SU-DHL-6 (cell line): ENCODE measurements around the gene ISCA1.
"Not testable (repeated sequence)": the region's sequence is repeated elsewhere in the genome, so short reads cannot be mapped to it uniquely, and the experiment has no call there.

Experiments
- H2AFZ ChIP-seq: fragments of 200-600 bp; sonication (generic); 2 replicates; pipeline ENCODE4 v1.6.1; 2014; ENCODE audit warnings: low read depth, mild to moderate bottlenecking, moderate library complexity, mixed read lengths, antibody characterized with exemption, low read length; ENCODE audit not compliant: severe bottlenecking
- H3F3A ChIP-seq: fragments of 200-600 bp; shearing (Covaris generic); 2 replicates; pipeline ENCODE4 v1.6.0; 2016; ENCODE audit warnings: antibody characterized with exemption, mild to moderate bottlenecking; ENCODE audit not compliant: insufficient read depth
- H3K27ac ChIP-seq: fragments of 200-600 bp; sonication (generic); 2 replicates; pipeline ENCODE4 v1.5.1; 2016; ENCODE audit warnings: low read depth, mild to moderate bottlenecking, low read length, moderate library complexity, mixed read lengths
- H3K27me3 ChIP-seq: fragments of 200-600 bp; sonication (generic), shearing (Covaris generic); 2 replicates; pipeline ENCODE4 v1.6.0; 2014; ENCODE audit warnings: mild to moderate bottlenecking, low read length
- H3K36me3 ChIP-seq: fragments of 200-600 bp; sonication (generic); 2 replicates; pipeline ENCODE4 v1.6.1; 2014; ENCODE audit warnings: mild to moderate bottlenecking, low read length, mixed read lengths
- H3K4me2 ChIP-seq: fragments of 300-600, 200-600 bp; shearing (Covaris generic), sonication (generic); 2 replicates; pipeline ENCODE4 v1.6.0; 2014; ENCODE audit warnings: low read length, low read depth, mild to moderate bottlenecking; ENCODE audit not compliant: poor library complexity, severe bottlenecking
- H3K4me3 ChIP-seq: fragments of 200-600 bp; sonication (generic); 2 replicates; pipeline ENCODE4 v1.5.1; 2014; ENCODE audit warnings: antibody characterized with exemption, low read length, mild to moderate bottlenecking, mixed read lengths; ENCODE audit not compliant: insufficient read depth, poor library complexity, severe bottlenecking
- H3K79me2 ChIP-seq: fragments of 200-600 bp; sonication (generic); 2 replicates; pipeline ENCODE4 v1.6.1; 2014; ENCODE audit warnings: mild to moderate bottlenecking, low read length, moderate library complexity; ENCODE audit not compliant: insufficient read depth
- H3K9ac ChIP-seq: fragments of 200-600 bp; sonication (generic); 2 replicates; pipeline ENCODE4 v1.7.0; 2014; ENCODE audit warnings: mild to moderate bottlenecking, low read length
- H3K9me2 ChIP-seq: fragments of 200-600 bp; sonication (generic); replicated peaks from 2 replicates; pipeline ENCODE4 v1.6.1; 2014; ENCODE audit warnings: low read length; ENCODE audit not compliant: insufficient read depth
- H3K9me3 ChIP-seq: fragments of 200-600 bp; sonication (generic); 2 replicates; pipeline ENCODE4 v1.6.1; 2014; ENCODE audit warnings: low read length, mixed read lengths; ENCODE audit not compliant: insufficient read depth
- H4K20me1 ChIP-seq: fragments of 200-600 bp; sonication (generic); 2 replicates; pipeline ENCODE4 v1.6.1; 2014; ENCODE audit warnings: low read depth, mild to moderate bottlenecking, antibody characterized with exemption, low read length, moderate library complexity, mixed read lengths
- EZH2phosphoT487 ChIP-seq: fragments of 200-600 bp; sonication (generic), shearing (Covaris generic); conservative IDR thresholded peaks from 2 replicates; pipeline ENCODE4 v1.6.1; 2018; ENCODE audit warnings: mild to moderate bottlenecking, antibody characterized with exemption, low read length, moderate library complexity, mixed read lengths
- TF ChIP-seq, protein P1 (sequence below): fragments of 200-600 bp; sonication (generic); IDR thresholded peaks from one replicate; pipeline ENCODE4 v1.5.1; 2017; ENCODE audit warnings: antibody characterized with exemption, mild to moderate bottlenecking, low read length, moderate library complexity; ENCODE audit not compliant: insufficient read depth, poor library complexity, severe bottlenecking

Gene ISCA1

DNA sequence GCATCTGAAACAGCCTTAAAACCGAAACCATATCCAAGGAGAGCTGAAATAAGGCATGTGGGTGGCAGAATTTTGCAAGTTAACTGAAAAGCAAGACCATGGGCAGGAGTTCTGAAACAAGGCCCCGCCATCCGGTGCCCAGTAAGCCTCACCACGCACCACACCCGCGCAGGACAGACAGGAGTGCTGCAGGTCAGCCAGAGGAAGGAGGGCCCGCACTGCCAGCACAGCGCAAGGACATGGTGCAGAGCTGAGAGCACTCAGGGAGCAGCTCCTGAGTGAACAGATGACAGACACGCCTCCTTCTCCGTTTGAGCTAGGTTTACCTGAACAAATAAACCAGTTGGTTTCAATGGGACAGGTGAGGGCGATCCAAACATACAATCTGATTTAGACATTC is 16.5 kb upstream of the ISCA1 start:
- no peak overlapping the region for H3K4me2 ChIP-seq
- H3K4me3 ChIP-seq = no peak overlapping the region
- H3K9ac ChIP-seq = no peak overlapping the region
- no peaks in the 10 kb centered on the region for H3K9me2 ChIP-seq
- no peak overlapping the region for H2AFZ ChIP-seq
- H3K9me3 ChIP-seq = no peaks in the 10 kb centered on the region
- TF ChIP-seq EZH2phosphoT487 = no peak
- TF ChIP-seq, protein P1, sequence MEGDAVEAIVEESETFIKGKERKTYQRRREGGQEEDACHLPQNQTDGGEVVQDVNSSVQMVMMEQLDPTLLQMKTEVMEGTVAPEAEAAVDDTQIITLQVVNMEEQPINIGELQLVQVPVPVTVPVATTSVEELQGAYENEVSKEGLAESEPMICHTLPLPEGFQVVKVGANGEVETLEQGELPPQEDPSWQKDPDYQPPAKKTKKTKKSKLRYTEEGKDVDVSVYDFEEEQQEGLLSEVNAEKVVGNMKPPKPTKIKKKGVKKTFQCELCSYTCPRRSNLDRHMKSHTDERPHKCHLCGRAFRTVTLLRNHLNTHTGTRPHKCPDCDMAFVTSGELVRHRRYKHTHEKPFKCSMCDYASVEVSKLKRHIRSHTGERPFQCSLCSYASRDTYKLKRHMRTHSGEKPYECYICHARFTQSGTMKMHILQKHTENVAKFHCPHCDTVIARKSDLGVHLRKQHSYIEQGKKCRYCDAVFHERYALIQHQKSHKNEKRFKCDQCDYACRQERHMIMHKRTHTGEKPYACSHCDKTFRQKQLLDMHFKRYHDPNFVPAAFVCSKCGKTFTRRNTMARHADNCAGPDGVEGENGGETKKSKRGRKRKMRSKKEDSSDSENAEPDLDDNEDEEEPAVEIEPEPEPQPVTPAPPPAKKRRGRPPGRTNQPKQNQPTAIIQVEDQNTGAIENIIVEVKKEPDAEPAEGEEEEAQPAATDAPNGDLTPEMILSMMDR = no peak
- no peaks in the 10 kb centered on the region for H3K27me3 ChIP-seq
- H3K36me3 ChIP-seq = peaks cover 53% of the 10 kb centered on the region
- no peak overlapping the region for H3K27ac ChIP-seq
- H4K20me1 ChIP-seq = no peaks in the 10 kb centered on the region
- H3K79me2 ChIP-seq = no peaks in the 10 kb centered on the region
- no peaks in the 10 kb centered on the region for H3F3A ChIP-seq

DNA sequence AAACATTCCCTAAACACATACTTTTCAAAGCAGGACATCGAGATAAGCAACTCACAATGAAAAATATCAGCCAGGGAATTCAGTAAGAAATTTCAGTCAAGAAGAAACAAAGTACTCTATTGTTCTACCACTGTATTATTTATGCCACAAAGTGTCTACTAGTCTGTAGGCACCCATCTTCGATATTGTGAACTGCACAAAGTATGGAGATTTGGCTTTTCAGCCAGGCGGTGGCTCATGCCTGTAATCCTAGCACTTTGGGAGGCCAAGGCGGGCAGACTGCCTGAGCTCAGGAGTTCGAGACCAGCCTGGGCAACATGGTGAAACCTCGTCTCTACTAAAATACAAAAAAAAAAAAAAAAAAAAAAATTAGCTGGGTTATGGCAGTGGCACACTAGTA is 8.0 kb upstream of the ISCA1 start:
- H3F3A ChIP-seq, H3K9me2 ChIP-seq, H3K9me3 ChIP-seq, H3K79me2 ChIP-seq, H3K27me3 ChIP-seq, H4K20me1 ChIP-seq, H3K9ac ChIP-seq, H2AFZ ChIP-seq, H3K27ac ChIP-seq, H3K4me2 ChIP-seq, H3K4me3 ChIP-seq: not testable (repeated sequence)
- H3K36me3 ChIP-seq = peaks cover 16% of the 10 kb centered on the region; the same call in 1 of the 2 replicates

DNA sequence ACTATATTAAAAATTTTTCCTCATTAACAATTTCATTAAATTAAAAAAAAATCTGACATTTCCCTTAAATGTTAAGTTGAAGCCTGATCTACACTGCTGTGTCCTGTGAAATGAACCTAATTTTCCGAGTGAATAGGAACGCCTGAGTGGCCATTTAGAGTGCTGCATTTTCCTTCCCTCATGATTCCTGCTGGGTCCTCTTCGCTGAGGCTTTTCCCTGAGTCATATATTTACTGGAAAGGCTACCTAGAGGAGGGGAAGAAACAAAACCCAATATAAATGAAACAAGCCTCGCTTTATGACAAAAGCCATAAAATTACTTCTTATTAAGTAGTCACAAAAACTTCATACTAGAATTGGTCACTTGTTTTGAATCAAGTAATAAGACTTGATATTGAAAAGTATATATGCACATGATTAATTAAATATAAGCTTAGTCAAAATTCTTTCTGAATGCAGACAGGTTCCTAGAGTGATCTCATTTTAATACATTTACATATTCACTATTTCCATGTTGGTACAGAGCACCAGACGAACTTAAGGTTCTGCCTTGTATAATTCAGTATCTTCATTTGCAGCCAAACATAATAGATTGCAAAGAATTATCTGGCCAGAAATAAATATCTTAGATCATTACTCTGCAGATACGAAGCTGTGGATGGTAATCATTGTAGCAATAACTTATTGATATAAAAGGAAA is 6.3 kb upstream of the ISCA1 start:
- no peak overlapping the region for H3K4me3 ChIP-seq
- H3K36me3 ChIP-seq = peaks cover 11% of the 10 kb centered on the region; the same call in 1 of the 2 replicates
- 0 out of 2 replicates have a peak, but pooled peaks cover 3% of the 10 kb centered on the region for H4K20me1 ChIP-seq
- H3K79me2 ChIP-seq = no peaks in the 10 kb centered on the region
- TF ChIP-seq EZH2phosphoT487 = no peak
- TF ChIP-seq, protein P1 = no peak
- no peaks in the 10 kb centered on the region for H3K9me3 ChIP-seq
- peaks cover 4% of the 10 kb centered on the region; the same call in 1 of the 2 replicates for H3F3A ChIP-seq
- no peak overlapping the region for H3K4me2 ChIP-seq
- no peaks in the 10 kb centered on the region for H3K27me3 ChIP-seq
- no peak overlapping the region for H2AFZ ChIP-seq
- H3K9ac ChIP-seq = no peak overlapping the region
- H3K9me2 ChIP-seq = no peaks in the 10 kb centered on the region
- no peak overlapping the region for H3K27ac ChIP-seq

DNA sequence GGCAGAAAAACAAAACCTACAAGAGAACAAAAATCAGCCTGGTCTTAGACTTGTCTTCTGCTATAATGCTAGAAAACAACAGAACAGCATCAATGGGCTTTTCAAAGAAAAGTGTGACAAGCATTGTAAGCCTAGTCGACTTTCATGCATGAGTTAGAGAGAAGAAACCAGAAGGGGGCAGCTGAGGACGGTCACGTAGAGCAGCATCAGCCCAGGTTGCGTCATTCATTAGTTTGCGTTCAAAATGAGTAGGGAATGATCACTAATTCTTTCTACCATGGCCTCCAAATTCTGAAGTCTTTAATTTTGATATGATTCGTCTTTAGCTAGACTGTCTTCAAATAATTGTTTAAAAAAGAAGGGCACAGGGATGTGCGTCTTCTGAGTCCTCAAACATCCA is 4.7 kb upstream of the ISCA1 start:
- no peak overlapping the region for H3K27ac ChIP-seq
- H3K79me2 ChIP-seq = no peaks in the 10 kb centered on the region
- 0 out of 2 replicates have a peak, but pooled peaks cover 3% of the 10 kb centered on the region for H4K20me1 ChIP-seq
- H3K4me3 ChIP-seq = no peak overlapping the region
- TF ChIP-seq, protein P1 = no peak
- TF ChIP-seq EZH2phosphoT487 = no peak
- H3K9me3 ChIP-seq = no peaks in the 10 kb centered on the region
- H2AFZ ChIP-seq = no peak overlapping the region
- no peaks in the 10 kb centered on the region for H3K27me3 ChIP-seq
- H3F3A ChIP-seq = peaks cover 4% of the 10 kb centered on the region; the same call in 1 of the 2 replicates
- no peak overlapping the region for H3K9ac ChIP-seq
- H3K36me3 ChIP-seq = peaks cover 11% of the 10 kb centered on the region; the same call in 1 of the 2 replicates
- H3K4me2 ChIP-seq = no peak overlapping the region
- no peaks in the 10 kb centered on the region for H3K9me2 ChIP-seq
